Measurements from ENCODE around the gene GSDME.
"Not testable (repeated sequence)": the region's sequence is repeated elsewhere in the genome, so short reads cannot be mapped to it uniquely, and the experiment has no call there.

The GSDME gene

GRCh38 chr7:24757353-24758275 lies at the start of gene GSDME:
Gene GSDME (minus strand): TSS chr7:24757464. CDS start chr7:24749774, 7,690 bp downstream.
- DNase-seq = no peak

GRCh38 chr7:24802300-24802699 lies 45.0 kb upstream of the GSDME start:
- no peak for DNase-seq

GRCh38 chr7:24801883-24802282 lies 44.6 kb upstream of the GSDME start:
- no peak for DNase-seq

GRCh38 chr7:24800667-24801066 lies 43.4 kb upstream of the GSDME start:
- no peak for DNase-seq

- DNase-seq = no peak
Measured at GRCh38 chr7:24800073-24800472, 42.8 kb upstream of the GSDME start.

- DNase-seq = no peak
Measured at GRCh38 chr7:24799506-24799905, 42.2 kb upstream of the GSDME start.

GRCh38 chr7:24798261-24798660 lies 41.0 kb upstream of the GSDME start:
- no peak for DNase-seq

GRCh38 chr7:24797270-24797669 lies 40.0 kb upstream of the GSDME start:
- DNase-seq = no peak

GRCh38 chr7:24795407-24795767 lies 38.1 kb upstream of the GSDME start:
- no peak for DNase-seq

- not testable (repeated sequence) for DNase-seq
Measured at GRCh38 chr7:24794751-24795406, 37.6 kb upstream of the GSDME start.

GRCh38 chr7:24793982-24794648 lies 36.9 kb upstream of the GSDME start:
- no peak for DNase-seq

- DNase-seq = no peak
Measured at GRCh38 chr7:24788961-24789576, 31.8 kb upstream of the GSDME start.

- DNase-seq = no peak
Measured at GRCh38 chr7:24788075-24788474, 30.8 kb upstream of the GSDME start.

GRCh38 chr7:24786941-24787340 lies 29.7 kb upstream of the GSDME start:
- peak; percentile 84 for DNase-seq

GRCh38 chr7:24786306-24786705 lies 29.0 kb upstream of the GSDME start:
- DNase-seq = peak; percentile 48

- no peak for DNase-seq
Measured at GRCh38 chr7:24784277-24784676, 27.0 kb upstream of the GSDME start.

- DNase-seq = no peak
Measured at GRCh38 chr7:24783698-24784097, 26.4 kb upstream of the GSDME start.

GRCh38 chr7:24781106-24781505 lies 23.8 kb upstream of the GSDME start:
- no peak for DNase-seq

- DNase-seq = no peak
Measured at GRCh38 chr7:24779283-24779655, 22.0 kb upstream of the GSDME start.

- DNase-seq = peak; percentile 70
Measured at GRCh38 chr7:24778543-24779282, 21.4 kb upstream of the GSDME start.

GRCh38 chr7:24777806-24778205 lies 20.5 kb upstream of the GSDME start:
- DNase-seq = no peak

- no peak for DNase-seq
Measured at GRCh38 chr7:24773646-24774045, 16.4 kb upstream of the GSDME start.

GRCh38 chr7:24769851-24770250 lies 12.6 kb upstream of the GSDME start:
- DNase-seq = no peak
